HCT116 (cell line): Measurements from ENCODE around the gene PIGP. TPM values are rescaled to one million over a fixed set of nuclear protein-coding genes. Genes with fewer than 3 reads are reported as not detected.

Experiments used
- ATAC-seq: fragments of 200-7000 bp; cut with Tn5 transposase; 2 replicates; pipeline ENCODE4 v1.9.1; 2020; ENCODE audit warnings: mild to moderate bottlenecking, moderate library complexity
- BruUV-seq: library from RNA; stranded (reverse); fragments of 400-500 nt; replicated peaks from 2 replicates; lab custom pipeline; 2021; lab: Mats Ljungman, UMichigan
- CTCF ChIA-PET: fragments of 300-600 bp; sonication (Branson Sonifier 250); formaldehyde crosslinking; loops from one replicate; lab custom pipeline; 2021; ENCODE audit warnings: antibody characterized with exemption; lab: Charles Lee
- POLR2A ChIA-PET: fragments of 300-600, 350-600 bp; sonication (Branson Sonifier 250); formaldehyde crosslinking; loops from one replicate; lab custom pipeline; 2021; ENCODE audit warnings: antibody characterized with exemption; lab: Charles Lee
- RAD21 ChIA-PET, 2 experiments: fragments of 300-600 bp; sonication (Branson Sonifier 250); formaldehyde crosslinking; loops; one replicate each; lab custom pipeline; 2023; ENCODE audit warnings: low total read pairs in 2 of 2; ENCODE audit not compliant: uncharacterized antibody in 2 of 2, unreplicated experiment in 2 of 2, low non-redundant PET in 1 of 2; lab: Charles Lee
- DNase-seq: peaks from one replicate; pipeline ENCODE4 v3.0.0-alpha.2; 2010; ENCODE audit warnings: low read depth, low spot score
- H2AFZ ChIP-seq: fragments of 200-600 bp; shearing (Covaris generic), sonication (generic); 2 replicates; pipeline ENCODE4 v1.6.1; 2017; ENCODE audit warnings: low read depth, mixed run types, mixed read lengths, antibody characterized with exemption, low read length; ENCODE audit not compliant: poor library complexity, severe bottlenecking
- H3K27ac ChIP-seq: 2 replicates; pipeline ENCODE4 v1.5.1; 2012; ENCODE audit warnings: low read depth, low read length
- H3K27me3 ChIP-seq: fragments of 200-600 bp; sonication (generic); 2 replicates; pipeline ENCODE4 v1.6.1; 2016; ENCODE audit warnings: mixed run types, low read length, mixed read lengths; ENCODE audit not compliant: insufficient read depth
- H3K36me3 ChIP-seq, 2 experiments: fragments of 200-500 bp in 1 of 2; fragments of 200-600 bp in 1 of 2; sonication (Bioruptor generic) in 1 of 2; sonication (generic) in 1 of 2; 2 replicates each; pipeline versions ENCODE4 v1.5.1 to v1.6.1; 2014 to 2016; ENCODE audit warnings: low read length in 2 of 2, inconsistent platforms in 1 of 2, mixed read lengths in 1 of 2, mixed run types in 1 of 2; ENCODE audit not compliant: insufficient read depth in 2 of 2, control insufficient read depth in 1 of 2
- H3K4me1 ChIP-seq, 2 experiments: fragments of 200-600 bp in 1 of 2; sonication (generic) in 1 of 2; 2 replicates each; pipeline versions ENCODE4 v1.5.1 to v1.6.1; 2012 to 2017; ENCODE audit warnings: low read length in 2 of 2, inconsistent platforms in 1 of 2, mild to moderate bottlenecking in 1 of 2, mixed read lengths in 1 of 2, mixed run types in 1 of 2, moderate library complexity in 1 of 2; ENCODE audit not compliant: insufficient read depth in 2 of 2, control insufficient read depth in 1 of 2
- H3K4me2 ChIP-seq: fragments of 200-600 bp; sonication (generic); 2 replicates; pipeline ENCODE4 v1.6.1; 2017; ENCODE audit warnings: mixed run types, low read length, mixed read lengths
- H3K4me3 ChIP-seq, 2 experiments: fragments of 200-600 bp in 1 of 2; sonication (generic) in 1 of 2; replicated peaks in 1 of 2; 2 replicates each; pipeline ENCODE4 v1.5.1; 2011 to 2016; ENCODE audit warnings: low read length in 2 of 2, control low read depth in 1 of 2, low read depth in 1 of 2, mild to moderate bottlenecking in 1 of 2, mixed read lengths in 1 of 2, mixed run types in 1 of 2
- H3K79me2 ChIP-seq: fragments of 200-600 bp; sonication (generic); 2 replicates; pipeline ENCODE4 v1.6.1; 2017; ENCODE audit warnings: mild to moderate bottlenecking, mixed run types, low read length, moderate library complexity, mixed read lengths; ENCODE audit not compliant: insufficient read depth
- H3K9ac ChIP-seq: fragments of 200-600 bp; sonication (generic); 2 replicates; pipeline ENCODE4 v1.6.1; 2016; ENCODE audit warnings: low read length, mixed read lengths
- H3K9me2 ChIP-seq: fragments of 200-600 bp; sonication (generic), shearing (Covaris generic); 2 replicates; pipeline ENCODE4 v1.6.1; 2017; ENCODE audit warnings: mixed run types, mild to moderate bottlenecking, moderate library complexity; ENCODE audit not compliant: insufficient read depth
- H3K9me3 ChIP-seq, 2 experiments: fragments of 200-500 bp in 1 of 2; fragments of 200-600 bp in 1 of 2; sonication (Bioruptor generic) in 1 of 2; sonication (generic) in 1 of 2; 2 replicates each; pipeline ENCODE4 v1.6.1; 2014 to 2017; ENCODE audit warnings: low read length in 2 of 2, mixed read lengths in 2 of 2, inconsistent platforms in 1 of 2, low read depth in 1 of 2, mild to moderate bottlenecking in 1 of 2, mixed run types in 1 of 2, moderate library complexity in 1 of 2; ENCODE audit not compliant: control insufficient read depth in 1 of 2, insufficient read depth in 1 of 2
- H4K20me1 ChIP-seq: fragments of 200-600 bp; sonication (generic), shearing (Covaris generic); 2 replicates; pipeline ENCODE4 v1.6.1; 2017; ENCODE audit warnings: mixed run types, mild to moderate bottlenecking, moderate library complexity; ENCODE audit not compliant: insufficient read depth
- CBX3 ChIP-seq: IDR thresholded peaks from 2 replicates; pipeline ENCODE4 v1.6.1; 2012; ENCODE audit warnings: low read depth
- EZH2phosphoT487 ChIP-seq: fragments of 200-600 bp; IDR thresholded peaks from 2 replicates; pipeline ENCODE4 v1.6.1; 2018; ENCODE audit warnings: antibody characterized with exemption, borderline replicate concordance
- POLR2A ChIP-seq: IDR thresholded peaks from 2 replicates; pipeline ENCODE4 v1.7.0; 2011; ENCODE audit warnings: borderline replicate concordance; ENCODE audit not compliant: insufficient read depth, insufficient read length; ENCODE audit errors: extremely low read depth
- SIN3A ChIP-seq: IDR thresholded peaks from 2 replicates; pipeline ENCODE4 v1.6.1; 2012; ENCODE audit warnings: low read depth
- intact Hi-C: fragments of 100-400 bp; cut with micrococcal nuclease; formaldehyde crosslinking; loops from 2 replicates; pipeline ENCODE4 v1.10.0; 2022
- total RNA-seq: library from RNA; stranded (reverse); gene quantifications from one replicate; pipeline ENCODE4 v1.2.1, GENCODE V29; 2021; ENCODE audit not compliant: unreplicated experiment

Gene PIGP
- total RNA-seq, 1 experiment from 2014 or later: 23.5 TPM

DNA sequence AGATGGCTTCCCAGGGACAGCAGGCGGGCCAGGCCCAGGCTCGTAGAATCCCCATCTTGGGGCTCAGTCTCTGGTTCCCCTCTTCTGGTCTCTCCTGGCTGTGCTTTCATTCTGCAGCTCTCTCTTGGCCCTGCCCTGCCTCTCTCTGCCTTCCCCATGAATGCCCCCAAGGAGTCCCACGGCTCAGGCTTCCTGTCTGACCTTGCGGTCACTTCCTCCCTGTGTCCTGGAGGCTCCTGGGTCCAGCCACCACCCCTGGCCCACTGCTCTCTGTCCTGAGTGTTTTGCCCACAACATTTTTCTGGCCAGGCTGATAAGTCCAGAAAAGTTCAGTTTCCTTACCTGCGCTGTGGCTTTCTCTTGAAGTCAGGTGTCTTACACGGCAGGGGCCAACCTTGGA is 29.1 kb downstream of the PIGP start:
- Histone ChIP-seq H3K9ac (no peak overlapping the region), H2AFZ (no peak overlapping the region), H3K9me2 (no peaks in the 10 kb centered on the region), H3K79me2 (no peaks in the 10 kb centered on the region), H3K4me3 (no peak overlapping the region), H3K4me1 (peaks cover 5 to 13% of the 10 kb centered on the region in 2 experiments), H3K9me3 (no peaks in the 10 kb centered on the region), H4K20me1 (no peaks in the 10 kb centered on the region), H3K27me3 (no peaks in the 10 kb centered on the region), H3K27ac (no peak overlapping the region), H3K36me3 (no peaks in the 10 kb centered on the region), H3K4me2 (no peak overlapping the region)
- ChIA-PET CTCF (no interaction called here), POLR2A (no interaction called here), RAD21 (no interaction called here)
- no TSS peak for BruUV-seq
- intact Hi-C loops: no loop called here
- ATAC-seq (no peak), DNase-seq (no peak)
- no peak for TF ChIP-seq EZH2phosphoT487

- no peak overlapping the region for H2AFZ ChIP-seq
- no peak overlapping the region for H3K27ac ChIP-seq
- H3K4me3 ChIP-seq: no peak overlapping the region
- no peaks in the 10 kb centered on the region for H3K9me2 ChIP-seq
- H3K27me3 ChIP-seq: no peaks in the 10 kb centered on the region
- intact Hi-C loops: no loop called here
- no TSS peak for BruUV-seq
- ChIA-PET RAD21 (no interaction called here), POLR2A (no interaction called here), CTCF (interaction anchor here (0.8 kb wide), 1 partner anchor 32 kb away, joined by 5 read pairs; no protein-coding TSS in a partner anchor)
- H4K20me1 ChIP-seq: no peaks in the 10 kb centered on the region
- no peaks in the 10 kb centered on the region for H3K36me3 ChIP-seq
- DNase-seq: no peak
- TF ChIP-seq POLR2A: no peak
- no peak for TF ChIP-seq CBX3
- no peak for TF ChIP-seq SIN3A
- TF ChIP-seq, all 23 proteins: peak for 0
- no peak overlapping the region for H3K4me2 ChIP-seq
- H3K4me1 ChIP-seq: peaks cover under 1 to 6% of the 10 kb centered on the region in 2 experiments; a peak in 3 of 4 replicates
- no peaks in the 10 kb centered on the region for H3K9me3 ChIP-seq
- H3K9ac ChIP-seq: no peak overlapping the region
- H3K79me2 ChIP-seq: no peaks in the 10 kb centered on the region
- no peak for ATAC-seq
Observed at GRCh38 chr21:37041706-37042271, 31.1 kb downstream of the PIGP start.
